Endothelial cell of umbilical vein (primary cell): ENCODE results near the gene TNFRSF14.

Experiments
- CTCF ChIP-seq, 2 donors: IDR thresholded peaks; 1 replicate in 1 of 2; 2 replicates in 1 of 2; pipeline ENCODE4 v1.5.1; 2011; ENCODE audit warnings: low read length in 2 of 2, mild to moderate bottlenecking in 2 of 2, moderate library complexity in 2 of 2, control low read depth in 1 of 2, inconsistent platforms in 1 of 2, low read depth in 1 of 2; ENCODE audit not compliant: insufficient read depth in 1 of 2; ENCODE audit errors: extremely low read depth in 1 of 2
- EZH2 ChIP-seq: IDR thresholded peaks from 2 replicates; pipeline ENCODE4 v1.6.1; 2012; ENCODE audit warnings: borderline replicate concordance, low read depth, mild to moderate bottlenecking, moderate library complexity, low read length, inconsistent platforms; ENCODE audit not compliant: severe bottlenecking
- FOS ChIP-seq: IDR thresholded peaks from 2 replicates; pipeline ENCODE4 v1.6.1; 2011; ENCODE audit warnings: mild to moderate bottlenecking, low read length, moderate library complexity, borderline replicate concordance; ENCODE audit not compliant: insufficient read depth
- GATA2 ChIP-seq: IDR thresholded peaks from 2 replicates; pipeline ENCODE4 v1.7.0; 2011; ENCODE audit warnings: low read depth, mild to moderate bottlenecking, moderate library complexity, mixed read lengths, low read length; ENCODE audit not compliant: insufficient read length, insufficient read depth
- MYC ChIP-seq: IDR thresholded peaks from one replicate; pipeline ENCODE4 v1.6.1; 2011; ENCODE audit warnings: mild to moderate bottlenecking, low read depth, low read length
- POLR2A ChIP-seq: IDR thresholded peaks from 2 replicates; pipeline ENCODE4 v1.6.1; 2012; ENCODE audit warnings: low read depth, mild to moderate bottlenecking, control low read depth, low read length
- POLR2AphosphoS5 ChIP-seq: IDR thresholded peaks from 2 replicates; pipeline ENCODE4 v1.6.1; 2012; ENCODE audit warnings: low read depth, mild to moderate bottlenecking, control low read depth, low read length, moderate library complexity; ENCODE audit not compliant: insufficient read depth

- TF ChIP-seq CTCF (IDR thresholded peaks at IDR 0.05; ENCODE audit: extremely low read depth in 1 of 2, insufficient read depth in 1 of 2, low read depth in 1 of 2, low read length in 2 of 2), result no peak
- no peak for TF ChIP-seq MYC
- TF ChIP-seq GATA2, result no peak
- no peak for TF ChIP-seq EZH2
- no peak for TF ChIP-seq POLR2AphosphoS5
- no peak for TF ChIP-seq POLR2A
- no peak for TF ChIP-seq FOS
Observed at GRCh38 chr1:2555634-2556276, 416 bp upstream of the TNFRSF14 start.
